ENCODE results near the gene ATP6AP2.

Gene ATP6AP2

GRCh38 chrX:40651620-40652223, 71.0 kb downstream of the ATP6AP2 start:
- Histone ChIP-seq H3K4me1 (ENCODE audit: control insufficient read depth, insufficient read depth, low read length) (peaks cover 4% of the 10 kb centered on the region), H3K4me3 (ENCODE audit: low read length) (no peak overlapping the region), H3K27me3 (ENCODE audit: control insufficient read depth, insufficient read depth, low read length) (no peaks in the 10 kb centered on the region), H3K36me3 (ENCODE audit: control insufficient read depth, insufficient read depth, low read length) (no peaks in the 10 kb centered on the region), H3K9me3 (ENCODE audit: control insufficient read depth, low read length) (no peaks in the 10 kb centered on the region), H3K9ac (ENCODE audit: low read length) (no peak overlapping the region)

- Histone ChIP-seq H3K9me3 (ENCODE audit: control insufficient read depth, low read length) (no peaks in the 10 kb centered on the region), H3K9ac (ENCODE audit: low read length) (no peak overlapping the region), H3K27me3 (ENCODE audit: control insufficient read depth, insufficient read depth, low read length) (no peaks in the 10 kb centered on the region), H3K4me1 (ENCODE audit: control insufficient read depth, insufficient read depth, low read length) (peaks cover 4% of the 10 kb centered on the region), H3K4me3 (ENCODE audit: low read length) (no peak overlapping the region), H3K36me3 (ENCODE audit: control insufficient read depth, insufficient read depth, low read length) (no peaks in the 10 kb centered on the region)
Measured at GRCh38 chrX:40652664-40653063, 71.9 kb downstream of the ATP6AP2 start.

- Histone ChIP-seq H3K4me1 (ENCODE audit: control insufficient read depth, insufficient read depth, low read length) (no peaks in the 10 kb centered on the region), H3K36me3 (ENCODE audit: control insufficient read depth, insufficient read depth, low read length) (no peaks in the 10 kb centered on the region), H3K27me3 (ENCODE audit: control insufficient read depth, insufficient read depth, low read length) (no peaks in the 10 kb centered on the region), H3K9ac (ENCODE audit: low read length) (no peak overlapping the region), H3K9me3 (ENCODE audit: control insufficient read depth, low read length) (no peaks in the 10 kb centered on the region), H3K4me3 (ENCODE audit: low read length) (no peak overlapping the region)
Measured at GRCh38 chrX:40653535-40653934, 72.8 kb downstream of the ATP6AP2 start.
